ENCODE measurements around the gene OBSCN. TPM values are rescaled to one million over a fixed set of nuclear protein-coding genes. Genes with fewer than 3 reads are reported as not detected.

OBSCN gene
- total RNA-seq, 1 experiment from 2014 or later, result 29.1 TPM

- Histone ChIP-seq H3K4me3 (ENCODE audit: low read length) (no peak overlapping the region), H3K4me1 (ENCODE audit: insufficient read depth, low read length) (no peaks in the 10 kb centered on the region), H4K20me1 (ENCODE audit: low read length) (no peaks in the 10 kb centered on the region), H3K9ac (ENCODE audit: low read length) (no peak overlapping the region), H3K36me3 (ENCODE audit: low read depth, low read length) (no peaks in the 10 kb centered on the region), H3K79me2 (ENCODE audit: low read length) (no peaks in the 10 kb centered on the region), H3K27ac (ENCODE audit: low read length) (no peak overlapping the region), H3K9me2 (replicated peaks; ENCODE audit: low read length) (no peaks in the 10 kb centered on the region), H3K27me3 (ENCODE audit: low read length) (no peaks in the 10 kb centered on the region), H3F3A (ENCODE audit: low read length, unreplicated experiment) (no peaks in the 10 kb centered on the region), H2AFZ (ENCODE audit: low read length) (no peak overlapping the region), H3K4me2 (ENCODE audit: low read length) (no peak overlapping the region), H3K9me3 (ENCODE audit: low read length) (peaks cover under 1% of the 10 kb centered on the region; the same call in 1 of the 2 replicates)
- no TSS peak for BruUV-seq (replicated peaks)
- no peak for ATAC-seq
- TF ChIP-seq CTCF (conservative IDR thresholded peaks at IDR 0.05; ENCODE audit: low read depth, low read length) (no peak), EZH2phosphoT487 (IDR thresholded peaks at IDR 0.05; ENCODE audit: borderline replicate concordance, low read length) (no peak), EZH2 (IDR thresholded peaks at IDR 0.05; ENCODE audit: low read length, unreplicated experiment) (no peak)
- intact Hi-C loops (cut with micrococcal nuclease), result no loop called here
- POLR2A ChIA-PET (ENCODE audit: unreplicated experiment), result no interaction called here
- CTCF ChIA-PET, result no interaction called here
- no peak for DNase-seq
Observed at GRCh38 chr1:228319352-228320088, 111.7 kb downstream of the OBSCN start.

GRCh38 chr1:228320394-228320793 lies 112.5 kb downstream of the OBSCN start:
- H3K27me3 ChIP-seq (ENCODE audit: low read length), result no peaks in the 10 kb centered on the region
- H4K20me1 ChIP-seq (ENCODE audit: low read length), result no peaks in the 10 kb centered on the region
- TF ChIP-seq EZH2 (IDR thresholded peaks at IDR 0.05; ENCODE audit: low read length, unreplicated experiment) (no peak), EZH2phosphoT487 (IDR thresholded peaks at IDR 0.05; ENCODE audit: borderline replicate concordance, low read length) (no peak), CTCF (conservative IDR thresholded peaks at IDR 0.05; ENCODE audit: low read depth, low read length) (no peak)
- POLR2A ChIA-PET (ENCODE audit: unreplicated experiment), result no interaction called here
- no peak overlapping the region for H3K27ac ChIP-seq (ENCODE audit: low read length)
- DNase-seq (no peak), ATAC-seq (no peak)
- H3K9me2 ChIP-seq (replicated peaks; ENCODE audit: low read length), result no peaks in the 10 kb centered on the region
- no peaks in the 10 kb centered on the region for H3K79me2 ChIP-seq (ENCODE audit: low read length)
- CTCF ChIA-PET, result no interaction called here
- H3K9ac ChIP-seq (ENCODE audit: low read length), result no peak overlapping the region
- peaks cover 8% of the 10 kb centered on the region for H3K9me3 ChIP-seq (ENCODE audit: low read length)
- H3K4me2 ChIP-seq (ENCODE audit: low read length), result no peak overlapping the region
- no TSS peak for BruUV-seq (replicated peaks)
- no peaks in the 10 kb centered on the region; the same call in 1 of the 2 replicates for H3K36me3 ChIP-seq (ENCODE audit: low read depth, low read length)
- no peaks in the 10 kb centered on the region for H3F3A ChIP-seq (ENCODE audit: low read length, unreplicated experiment)
- H2AFZ ChIP-seq (ENCODE audit: low read length), result no peak overlapping the region
- H3K4me1 ChIP-seq (ENCODE audit: insufficient read depth, low read length), result no peaks in the 10 kb centered on the region
- no peak overlapping the region for H3K4me3 ChIP-seq (ENCODE audit: low read length)
- intact Hi-C loops (cut with micrococcal nuclease), result no loop called here

DNA sequence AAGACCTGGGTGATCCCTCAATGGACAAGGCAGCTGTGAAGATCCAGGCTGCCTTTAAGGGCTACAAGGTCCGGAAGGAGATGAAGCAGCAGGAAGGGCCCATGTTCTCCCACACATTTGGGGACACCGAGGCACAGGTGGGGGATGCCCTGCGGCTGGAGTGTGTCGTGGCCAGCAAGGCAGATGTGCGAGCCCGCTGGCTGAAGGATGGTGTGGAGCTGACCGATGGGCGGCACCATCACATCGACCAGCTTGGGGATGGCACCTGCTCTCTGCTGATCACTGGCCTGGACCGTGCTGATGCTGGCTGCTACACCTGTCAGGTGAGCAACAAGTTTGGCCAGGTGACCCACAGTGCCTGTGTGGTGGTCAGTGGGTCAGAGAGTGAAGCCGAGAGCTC lies 113.6 kb downstream of the OBSCN start:
- Histone ChIP-seq H2AFZ (ENCODE audit: low read length) (no peak overlapping the region), H3K9me3 (ENCODE audit: low read length) (peaks cover 18% of the 10 kb centered on the region), H3K4me2 (ENCODE audit: low read length) (no peak overlapping the region), H3K79me2 (ENCODE audit: low read length) (no peaks in the 10 kb centered on the region), H3K4me3 (ENCODE audit: low read length) (no peak overlapping the region), H3K36me3 (ENCODE audit: low read depth, low read length) (peaks cover 2% of the 10 kb centered on the region; the same call in 1 of the 2 replicates), H3K9me2 (replicated peaks; ENCODE audit: low read length) (no peaks in the 10 kb centered on the region), H3K9ac (ENCODE audit: low read length) (no peak overlapping the region), H3K4me1 (ENCODE audit: insufficient read depth, low read length) (no peaks in the 10 kb centered on the region), H3F3A (ENCODE audit: low read length, unreplicated experiment) (no peaks in the 10 kb centered on the region), H4K20me1 (ENCODE audit: low read length) (no peaks in the 10 kb centered on the region), H3K27ac (ENCODE audit: low read length) (no peak overlapping the region), H3K27me3 (ENCODE audit: low read length) (no peaks in the 10 kb centered on the region)
- TF ChIP-seq EZH2phosphoT487 (IDR thresholded peaks at IDR 0.05; ENCODE audit: borderline replicate concordance, low read length) (no peak), EZH2 (IDR thresholded peaks at IDR 0.05; ENCODE audit: low read length, unreplicated experiment) (no peak), CTCF (conservative IDR thresholded peaks at IDR 0.05; ENCODE audit: low read depth, low read length) (no peak)
- ATAC-seq, result no peak
- ChIA-PET POLR2A (ENCODE audit: unreplicated experiment) (no interaction called here), CTCF (no interaction called here)
- no peak for DNase-seq
- intact Hi-C loops (cut with micrococcal nuclease), result no loop called here
- BruUV-seq (replicated peaks), result no TSS peak

Data from PC-3 (cell line).